ENCODE measurements around the gene ECT2L.

Gene ECT2L

DNA sequence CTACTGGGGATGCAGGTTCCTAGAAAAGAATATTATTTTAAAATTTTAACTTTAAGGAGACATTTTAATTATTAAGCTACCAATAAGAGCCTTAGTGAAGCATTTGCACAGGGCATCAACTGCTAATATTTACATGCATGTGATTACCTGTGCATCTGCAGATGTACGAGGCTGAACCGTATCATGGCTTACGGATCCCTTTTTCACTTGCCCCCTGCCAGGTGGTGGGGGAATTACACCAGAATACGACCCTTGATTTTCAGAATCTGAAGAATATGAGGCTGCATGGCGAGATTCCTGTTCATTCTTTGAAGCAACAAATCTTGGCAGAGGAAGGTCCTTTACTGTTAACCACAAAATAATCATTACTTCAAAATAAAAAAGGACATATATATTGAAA, 149.5 kb downstream of the ECT2L start:
- Histone ChIP-seq H2AFZ (ENCODE audit: low read length) (no peak overlapping the region), H4K20me1 (ENCODE audit: insufficient read depth, low read length) (no peaks in the 10 kb centered on the region), H3K4me2 (ENCODE audit: low read length) (no peak overlapping the region), H3K27ac (ENCODE audit: low read depth, low read length, poor library complexity, severe bottlenecking) (no peak overlapping the region), H3K36me3 (ENCODE audit: insufficient read depth, low read length) (peaks cover 26% of the 10 kb centered on the region), H3K4me3 (ENCODE audit: low read depth, low read length, poor library complexity, severe bottlenecking) (no peak overlapping the region), H3K79me2 (ENCODE audit: insufficient read depth, low read length) (peaks cover 14% of the 10 kb centered on the region; the same call in 1 of the 2 replicates), H3F3A (ENCODE audit: insufficient read depth, low read length) (no peaks in the 10 kb centered on the region), H3K4me1 (ENCODE audit: insufficient read depth, low read length, severe bottlenecking) (no peaks in the 10 kb centered on the region), H3K9me3 (ENCODE audit: low read length) (no peaks in the 10 kb centered on the region), H3K27me3 (ENCODE audit: insufficient read depth, low read length) (no peaks in the 10 kb centered on the region), H3K9me2 (ENCODE audit: low read depth, low read length) (no peaks in the 10 kb centered on the region), H3K9ac (ENCODE audit: low read length) (no peak overlapping the region)
- no peak for TF ChIP-seq EZH2 (IDR thresholded peaks at IDR 0.05; ENCODE audit: borderline replicate concordance, low read length)
- TF ChIP-seq, protein P1, sequence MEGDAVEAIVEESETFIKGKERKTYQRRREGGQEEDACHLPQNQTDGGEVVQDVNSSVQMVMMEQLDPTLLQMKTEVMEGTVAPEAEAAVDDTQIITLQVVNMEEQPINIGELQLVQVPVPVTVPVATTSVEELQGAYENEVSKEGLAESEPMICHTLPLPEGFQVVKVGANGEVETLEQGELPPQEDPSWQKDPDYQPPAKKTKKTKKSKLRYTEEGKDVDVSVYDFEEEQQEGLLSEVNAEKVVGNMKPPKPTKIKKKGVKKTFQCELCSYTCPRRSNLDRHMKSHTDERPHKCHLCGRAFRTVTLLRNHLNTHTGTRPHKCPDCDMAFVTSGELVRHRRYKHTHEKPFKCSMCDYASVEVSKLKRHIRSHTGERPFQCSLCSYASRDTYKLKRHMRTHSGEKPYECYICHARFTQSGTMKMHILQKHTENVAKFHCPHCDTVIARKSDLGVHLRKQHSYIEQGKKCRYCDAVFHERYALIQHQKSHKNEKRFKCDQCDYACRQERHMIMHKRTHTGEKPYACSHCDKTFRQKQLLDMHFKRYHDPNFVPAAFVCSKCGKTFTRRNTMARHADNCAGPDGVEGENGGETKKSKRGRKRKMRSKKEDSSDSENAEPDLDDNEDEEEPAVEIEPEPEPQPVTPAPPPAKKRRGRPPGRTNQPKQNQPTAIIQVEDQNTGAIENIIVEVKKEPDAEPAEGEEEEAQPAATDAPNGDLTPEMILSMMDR (IDR thresholded peaks at IDR 0.05; ENCODE audit: low read length) = peak; percentile 37

DNA sequence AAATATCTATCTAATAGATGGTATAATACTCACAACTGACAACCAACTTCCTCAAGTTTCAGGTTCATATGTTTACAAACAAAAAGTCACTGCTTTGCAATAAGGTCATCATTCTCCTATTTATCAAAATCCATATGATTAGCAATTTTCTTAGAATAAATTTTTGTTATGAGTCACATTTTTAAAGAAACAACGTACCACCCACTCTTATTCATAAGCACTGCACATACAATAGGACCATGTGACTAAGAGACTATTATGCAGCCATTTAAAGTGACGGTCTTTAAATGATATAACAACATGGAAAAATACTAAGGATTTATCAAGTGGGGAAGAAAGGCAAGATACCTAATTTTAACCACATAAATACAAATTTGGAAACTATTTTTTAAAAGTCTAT, 152.1 kb downstream of the ECT2L start:
- peaks cover 22% of the 10 kb centered on the region for H3K79me2 ChIP-seq (ENCODE audit: insufficient read depth, low read length)
- no peaks in the 10 kb centered on the region for H3F3A ChIP-seq (ENCODE audit: insufficient read depth, low read length)
- H3K4me3 ChIP-seq (ENCODE audit: low read depth, low read length, poor library complexity, severe bottlenecking) = no peak overlapping the region
- H3K9ac ChIP-seq (ENCODE audit: low read length) = no peak overlapping the region
- no peaks in the 10 kb centered on the region for H3K9me2 ChIP-seq (ENCODE audit: low read depth, low read length)
- H3K27ac ChIP-seq (ENCODE audit: low read depth, low read length, poor library complexity, severe bottlenecking) = no peak overlapping the region
- H3K4me1 ChIP-seq (ENCODE audit: insufficient read depth, low read length, severe bottlenecking) = no peaks in the 10 kb centered on the region
- no peaks in the 10 kb centered on the region for H3K9me3 ChIP-seq (ENCODE audit: low read length)
- no peak for TF ChIP-seq EZH2 (IDR thresholded peaks at IDR 0.05; ENCODE audit: borderline replicate concordance, low read length)
- TF ChIP-seq, protein P1 (IDR thresholded peaks at IDR 0.05; ENCODE audit: low read length) = no peak
- H3K4me2 ChIP-seq (ENCODE audit: low read length) = no peak overlapping the region
- no peak overlapping the region for H2AFZ ChIP-seq (ENCODE audit: low read length)
- no peaks in the 10 kb centered on the region for H4K20me1 ChIP-seq (ENCODE audit: insufficient read depth, low read length)
- H3K27me3 ChIP-seq (ENCODE audit: insufficient read depth, low read length) = no peaks in the 10 kb centered on the region
- peaks cover 19% of the 10 kb centered on the region for H3K36me3 ChIP-seq (ENCODE audit: insufficient read depth, low read length)

DNA sequence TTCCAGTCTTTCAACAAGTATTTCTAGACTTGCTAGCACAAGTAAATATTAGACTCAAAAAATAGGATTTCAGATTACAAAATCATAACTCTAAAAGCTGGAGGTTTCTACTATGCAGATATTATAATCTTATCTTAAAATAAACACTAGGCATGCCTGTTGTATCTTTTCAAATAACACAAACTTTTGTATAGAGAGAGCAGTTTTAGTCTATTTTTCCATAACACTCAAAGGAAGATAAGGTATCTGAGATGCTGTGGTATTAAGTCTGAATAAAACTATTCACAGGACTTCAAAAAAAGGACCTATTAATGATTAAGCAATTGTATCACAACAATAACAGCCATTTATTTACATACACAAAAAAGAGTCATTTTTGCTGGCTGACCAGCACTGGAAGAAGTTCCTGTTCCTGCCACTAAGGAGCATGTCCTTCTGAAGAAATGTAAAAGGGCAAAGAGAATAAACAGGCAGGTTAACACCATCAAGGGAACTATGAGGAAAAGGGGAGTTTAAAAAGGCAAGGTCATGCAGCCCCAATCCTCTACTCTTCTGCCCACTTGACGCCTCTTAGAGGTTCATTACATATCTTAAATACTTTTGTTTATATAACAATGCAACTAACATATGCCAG, 152.8 kb downstream of the ECT2L start:
- H3K9me2 ChIP-seq (ENCODE audit: low read depth, low read length) = no peaks in the 10 kb centered on the region
- H3K9ac ChIP-seq (ENCODE audit: low read length) = no peak overlapping the region
- H3K79me2 ChIP-seq (ENCODE audit: insufficient read depth, low read length) = peaks cover 27% of the 10 kb centered on the region

More for the DNA sequence above, 152.8 kb downstream of the ECT2L start:
- H4K20me1 ChIP-seq (ENCODE audit: insufficient read depth, low read length) = no peaks in the 10 kb centered on the region
- H3F3A ChIP-seq (ENCODE audit: insufficient read depth, low read length) = no peaks in the 10 kb centered on the region
- no peaks in the 10 kb centered on the region for H3K9me3 ChIP-seq (ENCODE audit: low read length)
- no peak overlapping the region for H3K27ac ChIP-seq (ENCODE audit: low read depth, low read length, poor library complexity, severe bottlenecking)
- no peak overlapping the region for H2AFZ ChIP-seq (ENCODE audit: low read length)
- no peaks in the 10 kb centered on the region for H3K4me1 ChIP-seq (ENCODE audit: insufficient read depth, low read length, severe bottlenecking)
- no peak overlapping the region for H3K4me2 ChIP-seq (ENCODE audit: low read length)
- TF ChIP-seq, protein P1 (IDR thresholded peaks at IDR 0.05; ENCODE audit: low read length) = no peak
- no peak overlapping the region for H3K4me3 ChIP-seq (ENCODE audit: low read depth, low read length, poor library complexity, severe bottlenecking)
- H3K27me3 ChIP-seq (ENCODE audit: insufficient read depth, low read length) = no peaks in the 10 kb centered on the region
- peaks cover 15% of the 10 kb centered on the region for H3K36me3 ChIP-seq (ENCODE audit: insufficient read depth, low read length)
